ENCODE measurements around the gene VEPH1. TPM values are rescaled to one million over a fixed set of nuclear protein-coding genes. Genes with fewer than 3 reads are reported as not detected.
A peak's percentile ranks its signal among the peaks of the same experiment; 100 is the strongest.

VEPH1 gene
- total and polyA plus RNA-seq, 9 of the 15 experiments (the other 6 are each of a cell fraction or from before 2014, with no cell fraction given): 4.5 to 15.6 (median 5.8) TPM

GRCh38 chr3:157475921-157476414 is 27.2 kb downstream of the VEPH1 start (continued):
- TF ChIP-seq PBX2 (CRISPR knock-in tag; IDR thresholded peaks at IDR 0.05; ENCODE audit: low read depth) (no peak), PBX2 (tag; conservative IDR thresholded peaks at IDR 0.05; ENCODE audit: low read depth) (peak; percentile 85), ATF1 (CRISPR knock-in tag; IDR thresholded peaks at IDR 0.05) (no peak), ATF1 (tag; IDR thresholded peaks at IDR 0.05) (no peak), MAFF (IDR thresholded peaks at IDR 0.05; ENCODE audit: low read length) (peak; percentile 75; the same call in 1 of the 2 replicates), ZNF592 (IDR thresholded peaks at IDR 0.05) (no peak), NFE2L1 (tag; IDR thresholded peaks at IDR 0.05; ENCODE audit: borderline replicate concordance, low read depth) (peak; percentile 83), ZNF778 (CRISPR knock-in tag; IDR thresholded peaks at IDR 0.05) (no peak), JUN (IDR thresholded peaks at IDR 0.05; ENCODE audit: borderline replicate concordance, low read depth, low read length) (peak; percentile 75), JUN (CRISPR knock-in tag; IDR thresholded peaks at IDR 0.05; ENCODE audit: borderline replicate concordance) (no peak), CREM (IDR thresholded peaks at IDR 0.05; ENCODE audit: low read depth) (0 out of 2 replicates have a peak, but pooled peaks have one; percentile 10), NFE2 (IDR thresholded peaks at IDR 0.05; ENCODE audit: low read depth) (peak; percentile 83), MEIS2 (IDR thresholded peaks at IDR 0.05; ENCODE audit: partially characterized antibody) (peak; percentile 80)
